T-helper 1 cell treated with Interleukin-12 subunit alpha and Interleukin-12 subunit beta and Interleukin-4 antibody, amounts not matched to agents 30 μg/mL and 1 μg/mL, for 36 hours (primary cell): Measurements from ENCODE around the gene MED12L.
"Not testable (repeated sequence)": the region's sequence is repeated elsewhere in the genome, so short reads cannot be mapped to it uniquely, and the experiment has no call there.

Experiments used
- H3K27ac Mint-ChIP-seq: one replicate; pipeline ENCODE4 v1.8.0; 2021; ENCODE audit warnings: mild to moderate bottlenecking, mixed read lengths
- H3K27me3 Mint-ChIP-seq: one replicate; pipeline ENCODE4 v1.8.0; 2021; ENCODE audit warnings: low read depth, mixed read lengths
- H3K36me3 Mint-ChIP-seq: one replicate; pipeline ENCODE4 v1.8.0; 2021; ENCODE audit warnings: low read depth, mixed read lengths
- H3K4me1 Mint-ChIP-seq: one replicate; pipeline ENCODE4 v1.8.0; 2021; ENCODE audit warnings: low read depth, mixed read lengths
- H3K4me3 Mint-ChIP-seq: one replicate; pipeline ENCODE4 v1.8.0; 2021; ENCODE audit warnings: mild to moderate bottlenecking, moderate library complexity, mixed read lengths
- H3K9me3 Mint-ChIP-seq: one replicate; pipeline ENCODE4 v1.8.0; 2021; ENCODE audit warnings: mixed read lengths

The MED12L gene, protein sequence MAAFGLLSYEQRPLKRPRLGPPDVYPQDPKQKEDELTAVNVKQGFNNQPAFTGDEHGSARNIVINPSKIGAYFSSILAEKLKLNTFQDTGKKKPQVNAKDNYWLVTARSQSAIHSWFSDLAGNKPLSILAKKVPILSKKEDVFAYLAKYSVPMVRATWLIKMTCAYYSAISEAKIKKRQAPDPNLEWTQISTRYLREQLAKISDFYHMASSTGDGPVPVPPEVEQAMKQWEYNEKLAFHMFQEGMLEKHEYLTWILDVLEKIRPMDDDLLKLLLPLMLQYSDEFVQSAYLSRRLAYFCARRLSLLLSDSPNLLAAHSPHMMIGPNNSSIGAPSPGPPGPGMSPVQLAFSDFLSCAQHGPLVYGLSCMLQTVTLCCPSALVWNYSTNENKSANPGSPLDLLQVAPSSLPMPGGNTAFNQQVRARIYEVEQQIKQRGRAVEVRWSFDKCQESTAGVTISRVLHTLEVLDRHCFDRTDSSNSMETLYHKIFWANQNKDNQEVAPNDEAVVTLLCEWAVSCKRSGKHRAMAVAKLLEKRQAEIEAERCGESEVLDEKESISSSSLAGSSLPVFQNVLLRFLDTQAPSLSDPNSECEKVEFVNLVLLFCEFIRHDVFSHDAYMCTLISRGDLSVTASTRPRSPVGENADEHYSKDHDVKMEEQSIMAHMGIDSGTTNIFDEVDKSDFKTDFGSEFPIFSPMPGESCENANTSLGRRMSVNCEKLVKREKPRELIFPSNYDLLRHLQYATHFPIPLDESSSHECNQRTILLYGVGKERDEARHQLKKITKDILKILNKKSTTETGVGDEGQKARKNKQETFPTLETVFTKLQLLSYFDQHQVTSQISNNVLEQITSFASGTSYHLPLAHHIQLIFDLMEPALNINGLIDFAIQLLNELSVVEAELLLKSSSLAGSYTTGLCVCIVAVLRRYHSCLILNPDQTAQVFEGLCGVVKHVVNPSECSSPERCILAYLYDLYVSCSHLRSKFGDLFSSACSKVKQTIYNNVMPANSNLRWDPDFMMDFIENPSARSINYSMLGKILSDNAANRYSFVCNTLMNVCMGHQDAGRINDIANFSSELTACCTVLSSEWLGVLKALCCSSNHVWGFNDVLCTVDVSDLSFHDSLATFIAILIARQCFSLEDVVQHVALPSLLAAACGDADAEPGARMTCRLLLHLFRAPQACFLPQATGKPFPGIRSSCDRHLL (N-terminal part only)

DNA sequence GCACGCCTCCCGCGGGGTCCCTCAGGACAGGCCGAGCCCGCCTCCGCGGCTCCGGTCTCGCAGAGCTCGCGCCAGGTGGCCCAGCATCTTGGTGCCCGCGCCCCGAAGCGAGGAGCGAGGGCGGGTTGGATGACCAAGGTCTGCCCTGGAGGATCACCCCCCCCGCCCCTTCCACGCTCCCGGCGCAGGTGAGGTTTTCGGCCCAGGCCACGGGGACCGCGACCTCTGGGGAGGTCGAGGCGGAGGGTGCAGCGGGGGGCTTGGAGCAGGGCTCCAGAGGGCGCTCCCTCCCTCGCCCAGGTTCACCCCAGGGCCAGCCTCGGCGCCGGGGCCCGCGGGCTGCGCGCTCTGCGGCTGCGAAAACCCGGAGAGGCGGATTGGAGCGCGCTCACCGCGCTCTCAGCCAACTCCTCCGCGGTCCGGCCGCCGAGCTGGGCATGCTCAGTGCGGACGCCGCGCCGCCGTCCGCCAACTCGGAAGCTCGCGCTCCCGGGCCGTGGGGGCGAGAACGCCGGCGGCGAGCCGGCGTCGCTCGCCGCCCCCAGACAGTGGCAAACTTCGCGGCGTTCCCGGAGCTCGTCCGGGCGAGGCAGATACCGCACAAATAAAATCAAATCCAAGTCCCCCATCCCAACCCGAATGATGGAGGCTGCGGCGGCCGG lies at the start of gene MED12L:
TSS of gene MED12L (plus strand) at position 438 of the 662 bp plus-strand sequence. CDS start 1,263 bp downstream, outside the sequence.
- peak within 1 kb of the TSS; percentile 86 for H3K4me3 Mint-ChIP-seq
- no peak within 1 kb of the TSS for H3K27ac Mint-ChIP-seq
- H3K27me3 Mint-ChIP-seq, result peaks cover 64% of the 10 kb centered on the region

DNA sequence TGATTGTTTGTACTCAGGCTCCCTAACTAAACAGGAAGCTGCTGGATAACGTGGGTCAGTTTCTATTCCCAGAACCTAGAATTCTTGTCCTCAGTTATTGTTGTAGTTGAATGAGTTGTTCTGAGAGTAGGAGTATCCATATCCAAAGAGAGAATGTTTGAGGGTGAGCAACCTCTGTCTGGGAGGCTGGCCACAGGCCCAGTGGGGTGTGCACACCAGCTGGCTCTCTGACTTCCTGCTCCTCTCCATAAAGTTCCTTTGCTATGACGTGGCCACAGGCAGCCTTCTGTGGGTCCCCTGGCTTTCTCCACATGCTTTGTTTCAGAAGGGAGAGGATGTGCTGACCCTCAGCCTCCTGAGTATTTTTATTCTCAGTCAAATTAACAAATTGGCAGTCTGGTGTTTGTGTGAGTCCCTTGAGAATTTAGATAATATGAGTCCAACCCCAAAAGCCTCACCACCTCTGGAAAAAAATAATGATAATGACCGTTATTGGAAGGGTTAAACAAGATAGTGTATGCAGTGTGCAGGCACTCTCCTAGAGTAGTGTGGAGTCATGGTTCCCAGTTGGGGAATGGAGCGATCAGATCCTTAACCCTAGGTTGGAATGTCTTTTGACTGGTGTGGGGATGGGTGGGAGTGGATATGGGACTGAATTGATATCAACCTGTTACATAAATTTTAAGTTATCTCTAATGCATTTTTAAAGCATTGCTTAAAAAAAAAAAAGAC lies 47.6 kb upstream of the MED12L start:
- H3K27ac Mint-ChIP-seq, result no peak overlapping the region
- H3K9me3 Mint-ChIP-seq, result no peaks in the 10 kb centered on the region
- no peak overlapping the region for H3K4me3 Mint-ChIP-seq
- no peaks in the 10 kb centered on the region for H3K4me1 Mint-ChIP-seq
- peaks cover under 1% of the 10 kb centered on the region for H3K27me3 Mint-ChIP-seq
- H3K36me3 Mint-ChIP-seq, result no peaks in the 10 kb centered on the region

More for the DNA sequence above, at the start of gene MED12L:
- Mint-ChIP-seq H3K9me3 (no peaks in the 10 kb centered on the region), H3K4me1 (peaks cover 5% of the 10 kb centered on the region), H3K36me3 (peaks cover 3% of the 10 kb centered on the region)

DNA sequence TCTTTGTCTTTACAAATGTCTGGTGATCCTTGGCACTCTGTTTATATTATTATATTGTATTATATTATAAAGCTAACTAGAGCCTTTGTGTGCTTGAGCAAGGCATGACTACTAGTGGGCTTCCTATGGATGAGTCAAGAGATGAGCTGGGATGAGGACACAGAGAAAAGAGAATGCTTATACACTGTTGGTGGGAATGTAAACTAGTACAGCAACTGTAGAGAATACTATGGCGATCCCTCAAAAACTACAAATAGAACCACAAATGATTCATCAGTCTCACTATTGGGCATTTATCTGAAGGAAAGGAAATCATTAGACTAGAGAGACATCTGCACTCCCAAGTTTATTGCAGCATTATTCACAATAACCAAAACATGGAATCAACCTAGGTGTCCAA lies 40.8 kb upstream of the MED12L start:
- Mint-ChIP-seq H3K27ac (no peak overlapping the region), H3K4me3 (no peak overlapping the region), H3K4me1 (no peaks in the 10 kb centered on the region), H3K27me3 (peaks cover 18% of the 10 kb centered on the region), H3K36me3 (no peaks in the 10 kb centered on the region), H3K9me3 (no peaks in the 10 kb centered on the region)

DNA sequence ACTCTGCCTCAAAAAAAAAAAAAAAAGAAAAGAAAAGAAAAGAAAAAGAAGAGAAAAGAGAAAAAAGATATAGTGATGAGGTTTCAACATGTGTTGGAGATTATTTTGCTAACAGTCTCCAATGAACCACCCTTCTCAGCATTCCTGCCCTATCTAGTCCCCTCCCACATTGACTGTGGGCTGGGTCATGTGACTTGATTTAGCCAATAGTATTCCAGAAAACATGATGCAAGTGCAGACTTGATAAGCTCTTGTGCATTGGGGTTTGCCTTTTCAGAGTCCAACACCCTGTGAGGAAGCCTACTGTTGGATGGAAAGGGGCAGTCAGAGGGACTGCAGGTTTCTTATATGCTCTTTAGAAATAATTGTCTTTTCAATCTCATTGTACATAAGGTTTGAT lies 37.8 kb upstream of the MED12L start:
- Mint-ChIP-seq H3K9me3 (no peaks in the 10 kb centered on the region), H3K36me3 (no peaks in the 10 kb centered on the region), H3K27ac (no peak overlapping the region), H3K4me3 (no peak overlapping the region), H3K27me3 (peaks cover 27% of the 10 kb centered on the region), H3K4me1 (no peaks in the 10 kb centered on the region)

DNA sequence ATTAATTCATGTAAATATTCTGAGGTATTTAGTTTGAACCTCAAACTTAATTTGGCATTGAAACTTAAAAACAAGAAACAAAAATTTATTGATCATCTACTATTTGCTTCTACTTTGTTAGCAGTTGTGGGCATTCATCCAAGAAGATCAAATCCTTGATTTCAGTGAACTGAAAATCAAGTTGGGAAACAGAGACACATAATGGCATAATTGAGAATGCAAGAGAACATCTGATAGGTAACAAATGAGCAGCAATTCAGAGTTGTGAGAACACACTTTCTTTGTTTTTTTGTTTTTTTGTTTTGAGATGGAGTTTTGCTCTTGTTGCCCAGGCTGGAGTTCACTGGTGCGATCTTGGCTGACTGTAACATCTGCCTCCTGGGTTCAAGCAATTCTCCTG lies 33.9 kb upstream of the MED12L start:
- no peak overlapping the region for H3K27ac Mint-ChIP-seq
- H3K36me3 Mint-ChIP-seq, result no peaks in the 10 kb centered on the region
- H3K27me3 Mint-ChIP-seq, result peaks cover 22% of the 10 kb centered on the region
- no peaks in the 10 kb centered on the region for H3K9me3 Mint-ChIP-seq
- H3K4me1 Mint-ChIP-seq, result no peaks in the 10 kb centered on the region
- no peak overlapping the region for H3K4me3 Mint-ChIP-seq

DNA sequence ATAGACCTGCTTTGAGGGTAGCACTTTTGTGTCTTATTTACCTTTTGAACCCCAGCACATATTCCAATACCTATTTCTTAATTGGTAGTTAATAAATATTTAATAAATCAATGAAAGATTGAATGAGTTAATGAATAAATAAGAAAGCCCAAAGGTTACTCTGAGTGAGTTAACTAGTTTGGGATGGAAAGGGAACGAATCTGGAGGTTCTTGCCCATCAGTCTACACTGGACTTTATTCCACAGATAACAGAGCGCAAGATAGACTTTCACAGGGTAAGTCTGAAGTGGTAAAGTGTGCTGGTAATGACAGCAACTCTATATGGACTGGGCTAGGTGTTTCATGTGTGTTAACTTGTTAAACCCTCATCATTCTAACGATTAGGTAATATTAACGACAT lies 33.1 kb upstream of the MED12L start:
- Mint-ChIP-seq H3K36me3 (no peaks in the 10 kb centered on the region), H3K27me3 (peaks cover 27% of the 10 kb centered on the region), H3K4me1 (no peaks in the 10 kb centered on the region), H3K4me3 (no peak overlapping the region), H3K27ac (no peak overlapping the region), H3K9me3 (no peaks in the 10 kb centered on the region)

DNA sequence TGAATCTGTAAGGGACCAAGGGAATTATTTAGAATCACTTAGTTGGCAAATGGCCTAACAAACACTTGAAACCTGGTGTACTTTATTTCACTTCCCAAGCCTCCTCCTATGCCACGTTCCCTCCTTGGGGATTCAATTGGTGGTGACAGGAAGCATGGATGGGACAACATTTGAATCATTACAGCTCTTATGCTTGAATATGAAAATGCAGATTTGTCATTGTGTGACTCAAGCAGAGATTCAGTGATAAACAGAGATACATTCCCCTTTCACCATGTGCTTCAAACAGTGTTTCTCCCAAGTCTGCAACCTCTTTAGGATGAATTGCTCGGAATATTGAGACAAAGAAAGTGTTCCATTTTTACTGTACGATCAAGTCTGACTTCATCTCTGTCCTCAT lies 32.7 kb upstream of the MED12L start:
- H3K4me1 Mint-ChIP-seq, result no peaks in the 10 kb centered on the region
- peaks cover 28% of the 10 kb centered on the region for H3K27me3 Mint-ChIP-seq
- no peaks in the 10 kb centered on the region for H3K36me3 Mint-ChIP-seq
- no peak overlapping the region for H3K4me3 Mint-ChIP-seq
- H3K27ac Mint-ChIP-seq, result no peak overlapping the region
- H3K9me3 Mint-ChIP-seq, result no peaks in the 10 kb centered on the region

DNA sequence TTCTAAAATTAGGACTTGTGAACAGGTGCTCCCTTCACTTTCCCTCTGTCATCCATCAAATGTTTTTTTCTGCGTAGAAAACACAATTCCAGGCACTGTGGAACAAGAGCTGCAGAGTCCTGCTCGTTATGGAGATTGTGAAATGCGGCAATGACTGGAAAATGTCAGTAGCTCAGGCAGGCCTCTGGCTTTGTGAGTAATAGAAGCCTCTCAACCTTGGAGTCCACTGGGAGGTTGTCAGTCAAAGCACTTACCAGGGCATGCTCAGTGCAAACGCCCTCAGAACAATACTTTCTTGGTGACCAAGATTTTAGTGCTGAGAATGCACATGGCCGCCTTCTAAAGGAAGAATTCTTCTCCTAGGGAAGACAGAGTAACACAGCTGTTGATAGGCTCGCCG lies 26.7 kb upstream of the MED12L start:
- Mint-ChIP-seq H3K27me3 (peaks cover 24% of the 10 kb centered on the region), H3K36me3 (no peaks in the 10 kb centered on the region), H3K4me1 (no peaks in the 10 kb centered on the region), H3K4me3 (no peak overlapping the region), H3K27ac (no peak overlapping the region), H3K9me3 (no peaks in the 10 kb centered on the region)

DNA sequence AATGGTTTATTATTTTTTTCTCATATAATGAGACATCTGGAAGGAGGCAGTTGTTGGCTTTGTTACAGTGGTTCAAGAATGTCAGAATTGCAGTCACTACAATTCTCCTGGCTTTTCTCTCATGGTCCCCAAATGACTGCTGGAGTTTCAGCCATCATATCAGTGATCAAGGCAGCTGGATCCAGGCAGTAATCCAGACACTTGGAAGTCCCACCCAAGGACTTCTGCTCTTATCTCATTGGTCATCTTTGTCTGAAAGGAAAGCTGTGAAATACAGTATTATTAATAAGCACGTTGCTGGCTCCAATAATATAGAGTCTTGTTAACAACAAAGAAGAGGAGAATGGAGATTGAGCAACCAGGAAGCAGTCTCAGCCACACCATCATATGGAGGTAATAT lies 22.9 kb upstream of the MED12L start:
- Mint-ChIP-seq H3K27ac (no peak overlapping the region), H3K27me3 (peaks cover 20% of the 10 kb centered on the region), H3K9me3 (no peaks in the 10 kb centered on the region), H3K4me3 (no peak overlapping the region), H3K36me3 (no peaks in the 10 kb centered on the region), H3K4me1 (no peaks in the 10 kb centered on the region)

DNA sequence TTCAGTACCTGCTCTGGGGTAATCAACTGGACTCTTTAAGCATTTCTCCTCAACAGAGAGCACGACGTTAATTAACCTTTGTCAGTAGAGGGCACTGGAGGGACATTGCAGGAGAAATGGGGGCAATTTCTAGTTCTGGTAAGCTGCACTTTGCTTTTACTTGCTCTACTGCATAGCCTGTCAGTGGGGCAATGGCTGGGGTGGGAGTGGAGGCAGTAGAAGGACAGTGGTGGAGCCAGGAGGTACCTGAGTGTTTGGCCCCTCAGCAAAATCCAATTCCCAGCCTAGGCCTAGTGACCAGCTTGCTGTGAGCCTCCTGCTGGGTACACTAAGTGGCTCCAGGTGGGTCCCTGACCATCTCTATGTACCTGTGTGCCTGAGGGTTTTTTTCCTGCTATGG lies 18.3 kb upstream of the MED12L start:
- H3K4me1 Mint-ChIP-seq, result no peaks in the 10 kb centered on the region
- H3K27ac Mint-ChIP-seq, result no peak overlapping the region
- peaks cover 18% of the 10 kb centered on the region for H3K27me3 Mint-ChIP-seq

DNA sequence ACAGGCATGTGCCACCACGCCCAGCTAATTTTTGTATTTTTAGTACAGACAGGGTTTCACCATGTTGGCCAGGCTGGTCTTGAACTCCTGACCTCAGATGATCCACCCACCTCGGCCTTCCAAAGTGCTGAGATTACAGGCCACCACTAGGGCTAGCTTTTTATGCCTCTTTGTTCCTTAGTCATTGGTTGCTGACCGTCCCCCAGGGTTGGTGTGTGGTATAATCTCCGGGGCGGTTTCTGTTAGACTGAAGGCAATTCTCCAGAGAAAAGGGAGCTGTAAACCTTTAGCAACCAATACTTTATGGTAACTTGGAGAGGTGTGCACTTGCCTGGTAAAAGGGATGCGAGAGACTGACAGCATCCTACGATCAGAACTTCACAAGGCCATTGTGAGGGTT lies 12.6 kb upstream of the MED12L start:
- H3K4me1 Mint-ChIP-seq, H3K4me3 Mint-ChIP-seq, H3K27me3 Mint-ChIP-seq, H3K36me3 Mint-ChIP-seq, H3K27ac Mint-ChIP-seq, H3K9me3 Mint-ChIP-seq: not testable (repeated sequence)

More for the DNA sequence above, 18.3 kb upstream of the MED12L start:
- no peak overlapping the region for H3K4me3 Mint-ChIP-seq
- H3K9me3 Mint-ChIP-seq, result no peaks in the 10 kb centered on the region
- H3K36me3 Mint-ChIP-seq, result no peaks in the 10 kb centered on the region

DNA sequence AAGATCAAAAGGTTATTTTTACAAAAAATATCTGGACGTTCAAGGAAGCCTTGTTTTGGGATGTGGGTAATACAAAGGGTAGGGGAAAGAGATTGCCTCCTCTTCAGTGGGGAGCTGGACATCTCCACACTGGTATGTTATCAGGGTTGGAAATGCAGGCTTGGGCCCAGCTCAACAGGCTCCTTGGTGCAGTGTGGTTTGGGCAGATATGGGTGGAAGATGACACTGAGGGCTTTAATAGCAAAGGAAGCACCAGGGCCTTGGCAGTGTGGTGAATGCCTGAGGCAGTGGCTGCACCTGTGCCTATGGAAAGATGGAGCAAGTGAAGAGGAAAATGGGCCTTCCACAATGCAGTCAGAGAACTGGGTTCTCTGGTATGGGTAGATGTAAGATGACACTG lies 11.2 kb upstream of the MED12L start:
- Mint-ChIP-seq H3K4me3 (no peak overlapping the region), H3K27me3 (peaks cover 12% of the 10 kb centered on the region), H3K27ac (no peak overlapping the region), H3K9me3 (no peaks in the 10 kb centered on the region), H3K4me1 (no peaks in the 10 kb centered on the region), H3K36me3 (no peaks in the 10 kb centered on the region)

DNA sequence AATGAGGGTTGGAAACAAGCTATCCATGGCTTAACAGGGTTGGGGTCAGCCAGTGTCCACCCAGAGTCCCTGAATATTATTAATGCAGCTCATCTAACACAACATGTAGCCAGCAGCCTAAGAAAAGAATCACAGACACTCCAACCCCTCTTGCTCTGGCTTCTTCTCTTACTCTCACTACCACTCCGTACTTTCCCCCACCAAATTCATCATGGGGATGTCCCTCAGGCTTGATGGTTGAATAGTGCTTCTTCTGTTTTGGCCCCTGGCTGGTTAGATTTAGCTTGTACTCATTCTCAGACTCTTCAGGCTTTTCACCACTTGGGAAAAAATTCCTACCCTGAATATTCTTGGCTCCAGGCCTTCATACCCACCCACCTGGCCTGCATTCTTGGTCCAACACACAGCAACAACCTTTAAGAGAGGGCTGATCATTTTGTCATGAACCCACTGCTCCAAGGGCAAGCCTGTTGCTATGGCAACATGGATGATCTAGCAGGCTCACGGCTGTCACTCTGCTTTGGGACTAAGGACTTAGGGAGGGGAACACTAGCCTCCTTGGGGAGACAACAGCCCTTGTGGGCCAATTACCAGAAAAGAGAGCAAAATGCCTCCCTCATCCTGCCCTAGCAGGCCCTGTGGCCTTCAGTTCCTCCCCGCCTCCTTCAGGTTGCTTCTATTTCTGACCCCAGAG lies 9.4 kb upstream of the MED12L start:
- H3K4me1 Mint-ChIP-seq, result no peaks in the 10 kb centered on the region
- H3K27me3 Mint-ChIP-seq, result peaks cover 21% of the 10 kb centered on the region
- H3K9me3 Mint-ChIP-seq, result no peaks in the 10 kb centered on the region

More for the DNA sequence above, 9.4 kb upstream of the MED12L start:
- Mint-ChIP-seq H3K36me3 (no peaks in the 10 kb centered on the region), H3K27ac (no peak overlapping the region), H3K4me3 (no peak overlapping the region)
